Bronchial epithelial cell (primary cell): ENCODE results near the gene PCCA. TPM values are rescaled to one million over a fixed set of nuclear protein-coding genes. Genes with fewer than 3 reads are reported as not detected.

Experiments used
- DNase-seq: peaks from one replicate; pipeline ENCODE4 v3.0.0-alpha.2; 2010; ENCODE audit warnings: low read depth
- FAIRE-seq: peaks from 2 replicates; lab custom pipeline; 2011; peaks lifted over from hg19 to GRCh38; lab: Jason Lieb, UNC
- H3K27me3 ChIP-seq: 2 replicates; pipeline ENCODE4 v1.5.1; 2011; ENCODE audit warnings: low read length; ENCODE audit not compliant: control insufficient read depth, insufficient read depth
- H3K36me3 ChIP-seq: 2 replicates; pipeline ENCODE4 v1.5.1; 2011; ENCODE audit warnings: low read length; ENCODE audit not compliant: control insufficient read depth, insufficient read depth
- H3K4me3 ChIP-seq: 2 replicates; pipeline ENCODE4 v1.5.1; 2011; ENCODE audit warnings: mild to moderate bottlenecking, low read depth, low read length, control low read depth
- CTCF ChIP-seq: IDR thresholded peaks from 2 replicates; pipeline ENCODE4 v1.5.1; 2011; ENCODE audit warnings: mild to moderate bottlenecking, moderate library complexity, low read length, control low read depth, inconsistent platforms; ENCODE audit not compliant: insufficient read depth, severe bottlenecking
- total RNA-seq: library from RNA; depleted of rRNA; stranded (reverse); fragments of >200 nt; gene quantifications from 2 replicates; pipeline ENCODE4 v1.2.1, GENCODE V29; 2014

Gene PCCA
- total RNA-seq, 1 donor from 2014 or later: 27.1 TPM

- Histone ChIP-seq H3K4me3 (no peak overlapping the region), H3K27me3 (no peaks in the 10 kb centered on the region), H3K36me3 (no peaks in the 10 kb centered on the region)
- DNase-seq (peak; percentile 96), FAIRE-seq (peak; percentile 91)
- TF ChIP-seq CTCF: no peak
Measured at GRCh38 chr13:100392709-100393630, 304.1 kb downstream of the PCCA start.

GRCh38 chr13:100394005-100394695 lies 305.3 kb downstream of the PCCA start:
- Histone ChIP-seq H3K36me3 (no peaks in the 10 kb centered on the region), H3K4me3 (no peak overlapping the region), H3K27me3 (no peaks in the 10 kb centered on the region)
- TF ChIP-seq CTCF: no peak
- DNase-seq: no peak
- no peak for FAIRE-seq

GRCh38 chr13:100395698-100396373 lies 306.9 kb downstream of the PCCA start:
- no peak for TF ChIP-seq CTCF
- Histone ChIP-seq H3K4me3 (no peak overlapping the region), H3K36me3 (no peaks in the 10 kb centered on the region), H3K27me3 (no peaks in the 10 kb centered on the region)
- no peak for FAIRE-seq
- no peak for DNase-seq

GRCh38 chr13:100396776-100397175 lies 307.9 kb downstream of the PCCA start:
- Histone ChIP-seq H3K27me3 (no peaks in the 10 kb centered on the region), H3K36me3 (no peaks in the 10 kb centered on the region), H3K4me3 (no peak overlapping the region)
- no peak for TF ChIP-seq CTCF
- DNase-seq (no peak), FAIRE-seq (no peak)

GRCh38 chr13:100397627-100398026 lies 308.7 kb downstream of the PCCA start:
- no peak for DNase-seq
- no peak for FAIRE-seq
- H3K36me3 ChIP-seq: no peaks in the 10 kb centered on the region
- no peak for TF ChIP-seq CTCF
- H3K27me3 ChIP-seq: no peaks in the 10 kb centered on the region
- no peak overlapping the region for H3K4me3 ChIP-seq
